ENCODE data around the gene CRYZ.

DNA sequence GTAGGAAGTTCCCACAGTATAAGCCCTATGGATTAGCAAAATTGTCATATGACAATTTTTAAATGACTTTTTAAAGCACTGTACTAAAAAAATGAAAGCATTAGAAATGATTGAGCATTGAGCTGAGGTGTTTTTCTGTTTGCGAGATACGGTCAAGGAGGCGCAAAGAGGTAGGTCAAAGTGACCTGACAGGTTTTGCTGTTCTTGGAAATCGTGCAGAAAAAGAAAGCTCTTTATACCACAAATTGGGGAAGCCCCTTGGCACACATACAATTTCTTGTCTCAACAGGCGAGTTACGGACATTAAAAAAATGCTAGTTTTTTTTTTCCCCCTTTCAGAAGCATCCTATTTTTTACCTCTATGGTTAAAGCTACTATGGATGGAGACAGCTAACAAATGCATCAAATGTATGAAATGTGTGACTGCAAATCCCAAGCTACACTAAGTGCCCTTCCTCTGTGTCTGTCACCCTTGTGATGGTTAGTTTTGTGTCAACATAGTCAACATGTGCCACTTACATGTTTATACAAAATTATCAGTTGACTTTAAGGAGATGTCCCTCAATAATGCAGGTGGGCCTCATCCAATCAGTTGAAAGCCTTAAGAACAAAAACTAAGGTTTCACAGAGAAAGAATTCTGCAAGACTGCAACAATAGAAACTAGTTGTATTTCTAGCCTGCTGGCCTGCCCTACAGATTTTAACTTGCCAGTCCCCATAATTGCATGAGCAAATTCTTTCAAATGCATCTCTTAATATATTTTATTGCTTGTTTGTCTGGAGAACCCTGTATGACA lies 29.3 kb downstream of the CRYZ start:
- TF ChIP-seq EZH2phosphoT487 (IDR thresholded peaks at IDR 0.05; ENCODE audit: borderline replicate concordance, low read length): no peak
- TF ChIP-seq CTCF (IDR thresholded peaks at IDR 0.05; ENCODE audit: low read depth, low read length, poor library complexity, severe bottlenecking): no peak
